Ovary (tissue), 9 donors: ENCODE results near the gene TLR9. TPM values are rescaled to one million over a fixed set of nuclear protein-coding genes. Genes with fewer than 3 reads are reported as not detected.

ENCODE experiments used
- DNase-seq, 5 donors: peaks; one replicate each; pipeline ENCODE4 v3.0.0-alpha.2; 2019 to 2020
- H3K27ac ChIP-seq, 2 donors: fragments of 200-600 bp; one replicate each; pipeline versions ENCODE4 v1.5.1 to v1.8.0; 2019 to 2022
- H3K27me3 ChIP-seq: fragments of 200-600 bp; one replicate; pipeline ENCODE4 v1.8.0; 2022
- H3K36me3 ChIP-seq: fragments of 200-600 bp; sonication (generic); one replicate; pipeline ENCODE4 v1.5.1; 2019
- H3K4me1 ChIP-seq: one replicate; pipeline ENCODE4 v1.8.1; 2013; ENCODE audit warnings: mild to moderate bottlenecking, moderate library complexity; ENCODE audit not compliant: insufficient read depth
- H3K4me3 ChIP-seq: fragments of 200-600 bp; sonication (generic); one replicate; pipeline ENCODE4 v1.5.1; 2017
- H3K9me3 ChIP-seq, 2 donors: fragments of 200-600 bp in 1 of 2; sonication (generic) in 1 of 2; one replicate each; pipeline versions ENCODE4 v1.5.1 to v1.8.1; 2013 to 2019; ENCODE audit warnings: mild to moderate bottlenecking in 1 of 2, moderate library complexity in 1 of 2
- CTCF ChIP-seq, 3 donors: fragments of 450-650 bp in 2 of 3; fragments of 200-600 bp in 1 of 3; IDR thresholded peaks; one replicate each; pipeline versions ENCODE4 v1.5.1 to v1.8.0; 2016 to 2022; ENCODE audit warnings: antibody characterized with exemption in 3 of 3, mild to moderate bottlenecking in 1 of 3
- EP300 ChIP-seq: sonication (generic); formaldehyde crosslinking; IDR thresholded peaks from one replicate; pipeline ENCODE4 v1.6.1; 2017; ENCODE audit warnings: antibody characterized with exemption
- POLR2A ChIP-seq: fragments of 450-650 bp; IDR thresholded peaks from one replicate; pipeline ENCODE4 v1.6.1; 2017; ENCODE audit warnings: antibody characterized with exemption, mild to moderate bottlenecking, moderate library complexity
- WGBS, 3 donors: extraction: QIAGEN DNeasy Blood & Tissue Kit in 1 of 3; methylation state at CpG; one replicate each; pipeline versions ENCODE4 v1.1.5 to v1.1.7; 2013 to 2017; 5-methylcytosine and 5-hydroxymethylcytosine counted together
- intact Hi-C, 4 donors: fragments of 100-400 bp; cut with DNase I; formaldehyde crosslinking; loops; one replicate each; pipeline versions ENCODE4 v1.11.0 to v1.15.1; 2022 to 2023
- polyA plus RNA-seq, 2 donors: library from polyadenylated mRNA; stranded (reverse); fragments of 200-250 nt in 1 of 2; fragments of 350-450 nt in 1 of 2; fragmentation: Illumina TruSeq in 1 of 2; extraction: RNeasy Lipid Tissue Mini Kit (QIAGEN cat#74804) in 1 of 2; gene quantifications; one replicate each; pipeline ENCODE4 v1.2.3, GENCODE V29; 2013 to 2014
- total RNA-seq, 7 donors: library from RNA; depleted of rRNA in 2 of 7; stranded (reverse); fragments of >200 nt in 2 of 7; fragmentation: NEBNext Ultra II Directional in 3 of 7; extraction: Animal tissue kit (Norgen Biotek cat#: 25700) in 3 of 7; gene quantifications; one replicate each; pipeline versions ENCODE4 v1.1.0 to v1.2.4, GENCODE V29; 2016 to 2023
- donor health status: DM: no; HTN: no; CAD: no; lungs with moderate emphysema.
- donor health status: DM: no; HTN: no; CAD: no.
- donor health status: Bipolar disorder and iron deficiency.
- donor health status: DM: yes; HTN: yes; CAD: no.
- donor health status: DM: no; HTN: no; CAD: no.
- donor health status: DM: yes; HTN: yes; CAD: no.

The TLR9 gene
- total and polyA plus RNA-seq, 9 donors: 0.15 to 1.5 (median 0.58) TPM; not detected in 2

GRCh38 chr3:52210550-52211046 lies 14.8 kb downstream of the TLR9 start:
- no peak for DNase-seq
- no peaks in the 10 kb centered on the region for H3K36me3 ChIP-seq
- intact Hi-C loops: no loop called here
- no peaks in the 10 kb centered on the region for H3K9me3 ChIP-seq
- no peak overlapping the region for H3K27ac ChIP-seq
- no peaks in the 10 kb centered on the region for H3K4me1 ChIP-seq
- WGBS, 3 donors: 84 to 86% (median 85%) methylated on average over 6 of the region's 6 CpGs
- H3K27me3 ChIP-seq: no peaks in the 10 kb centered on the region
- no peak for TF ChIP-seq EP300
- no peak for TF ChIP-seq CTCF (IDR thresholded peaks at IDR 0.05)
- no peak for TF ChIP-seq POLR2A
- no peak overlapping the region for H3K4me3 ChIP-seq

GRCh38 chr3:52210037-52210436 lies 15.4 kb downstream of the TLR9 start:
- TF ChIP-seq POLR2A: no peak
- no peak for TF ChIP-seq EP300
- no peak for TF ChIP-seq CTCF (IDR thresholded peaks at IDR 0.05)
- DNase-seq: no peak
- no peak overlapping the region for H3K4me3 ChIP-seq
- intact Hi-C loops: no loop called here
- H3K9me3 ChIP-seq: no peaks in the 10 kb centered on the region
- no peaks in the 10 kb centered on the region for H3K36me3 ChIP-seq
- no peaks in the 10 kb centered on the region for H3K4me1 ChIP-seq
- no peaks in the 10 kb centered on the region for H3K27me3 ChIP-seq
- no peak overlapping the region for H3K27ac ChIP-seq

GRCh38 chr3:52208556-52208955 lies 16.9 kb downstream of the TLR9 start:
- no peak overlapping the region for H3K4me3 ChIP-seq
- no peaks in the 10 kb centered on the region for H3K4me1 ChIP-seq
- 79 to 82% (median 79%) methylated on average over 4 of the region's 4 CpGs for WGBS, 3 donors
- TF ChIP-seq POLR2A: no peak
- H3K27ac ChIP-seq: no peak overlapping the region
- no peaks in the 10 kb centered on the region for H3K27me3 ChIP-seq
- H3K36me3 ChIP-seq: no peaks in the 10 kb centered on the region
- DNase-seq: no peak
- H3K9me3 ChIP-seq: no peaks in the 10 kb centered on the region
- intact Hi-C loops: no loop called here

GRCh38 chr3:52205727-52206372 lies 19.6 kb downstream of the TLR9 start:
- intact Hi-C loops: no loop called here
- WGBS, 3 donors: 82 to 88% (median 85%) methylated on average over 6 of the region's 6 CpGs
- Histone ChIP-seq H3K9me3 (no peaks in the 10 kb centered on the region), H3K4me1 (no peaks in the 10 kb centered on the region), H3K36me3 (no peaks in the 10 kb centered on the region), H3K27me3 (no peaks in the 10 kb centered on the region), H3K4me3 (no peak overlapping the region), H3K27ac (no peak overlapping the region)
- TF ChIP-seq EP300: no peak
- TF ChIP-seq POLR2A: no peak
- no peak for TF ChIP-seq CTCF (IDR thresholded peaks at IDR 0.05)
- no peak for DNase-seq

- Histone ChIP-seq H3K27ac (no peak overlapping the region), H3K27me3 (no peaks in the 10 kb centered on the region), H3K4me1 (no peaks in the 10 kb centered on the region), H3K4me3 (no peak overlapping the region), H3K36me3 (no peaks in the 10 kb centered on the region), H3K9me3 (no peaks in the 10 kb centered on the region)
- intact Hi-C loops: no loop called here
- WGBS, 3 donors: 79 to 82% (median 81%) methylated on average over 10 of the region's 10 CpGs
- no peak for TF ChIP-seq CTCF (IDR thresholded peaks at IDR 0.05)
- no peak for TF ChIP-seq EP300
- TF ChIP-seq POLR2A: no peak
- DNase-seq: no peak
Measured at GRCh38 chr3:52204337-52205073, 20.9 kb downstream of the TLR9 start.
